ENCODE data around the gene DNAH3. TPM values are rescaled to one million over a fixed set of nuclear protein-coding genes. Genes with fewer than 3 reads are reported as not detected.

Gene DNAH3
- total and polyA plus RNA-seq, 2 of the 8 experiments (the other 6 are each of a cell fraction or from before 2014, with no cell fraction given), result 0.57 to 0.71 TPM

DNA sequence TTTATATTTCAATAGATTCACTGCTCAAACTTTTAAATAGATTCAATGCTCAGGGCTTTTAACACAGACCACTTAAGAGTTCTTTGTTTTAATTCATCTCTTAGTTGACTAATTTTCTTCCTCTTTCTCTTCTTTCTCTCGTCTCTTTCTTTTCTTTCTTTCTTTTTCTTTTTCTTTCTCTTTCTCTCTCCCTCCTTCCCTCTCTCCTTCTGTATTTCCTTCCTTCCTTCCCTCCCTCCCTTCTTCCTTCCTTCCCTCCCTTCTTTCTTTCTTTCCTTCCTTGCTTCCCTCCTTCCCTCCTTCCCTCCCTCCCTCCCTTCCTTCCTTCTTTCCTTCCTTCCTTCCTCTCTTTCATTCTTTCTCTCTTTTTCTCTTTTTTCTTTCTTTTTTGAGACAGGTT is 145.6 kb downstream of the DNAH3 start:
- no CpG with 5 or more reads among the region's 1 CpG for WGBS, 2 experiments (ENCODE audit: extremely low coverage in 1 of 2, insufficient coverage in 1 of 2, insufficient read length in 1 of 2, insufficient replicate concordance in 2 of 2, low coverage in 1 of 2, low lambda C conversion rate in 2 of 2, missing lambda C conversion rate in 1 of 2)
- Histone ChIP-seq H3K4me3 (ENCODE audit: extremely low read depth in 1 of 4, insufficient read depth in 2 of 4, low read depth in 3 of 4, low read length in 4 of 4) (no peak overlapping the region), H2AFZ (ENCODE audit: low read length) (no peak overlapping the region), H3K56ac (replicated peaks; ENCODE audit: insufficient read length, low read depth, low read length) (no peak overlapping the region), H4K5ac (ENCODE audit: insufficient read length, low read depth, low read length) (no peak overlapping the region), H2BK15ac (ENCODE audit: low read length) (no peak overlapping the region), H3K36me3 (ENCODE audit: control insufficient read depth in 2 of 4, insufficient read depth in 4 of 4, low read length in 3 of 4) (no peaks in the 10 kb centered on the region), H4K8ac (ENCODE audit: extremely low read depth, insufficient read depth, low read length) (no peak overlapping the region), H2BK5ac (ENCODE audit: low read depth, low read length) (no peak overlapping the region), H3K27me3 (replicated peaks in 1 of 4; ENCODE audit: control insufficient read depth in 3 of 4, extremely low read depth in 1 of 4, insufficient read depth in 3 of 4, low read length in 3 of 4) (no peaks in the 10 kb centered on the region), H2BK12ac (ENCODE audit: low read depth, low read length) (no peak overlapping the region), H3K4ac (replicated peaks; ENCODE audit: insufficient read length, low read depth, low read length) (no peak overlapping the region), H2AK5ac (ENCODE audit: low read depth, low read length) (no peak overlapping the region), H3K79me2 (ENCODE audit: control insufficient read depth in 1 of 2, insufficient read depth in 2 of 2, low read length in 2 of 2) (no peaks in the 10 kb centered on the region), H3K14ac (ENCODE audit: insufficient read length) (no peak overlapping the region), H4K91ac (replicated peaks; ENCODE audit: insufficient read length, low read length) (no peak overlapping the region), H3K9ac (replicated peaks in 1 of 4; ENCODE audit: extremely low read depth in 1 of 4, low read depth in 3 of 4, low read length in 3 of 4) (no peak overlapping the region), H3K79me1 (ENCODE audit: low read depth, low read length) (no peaks in the 10 kb centered on the region), H3K23me2 (ENCODE audit: low read depth, low read length) (no peaks in the 10 kb centered on the region), H2BK120ac (replicated peaks; ENCODE audit: low read depth, low read length) (no peak overlapping the region), H3K4me1 (replicated peaks in 1 of 4; ENCODE audit: control insufficient read depth in 3 of 4, insufficient read depth in 4 of 4, low read length in 3 of 4) (no peaks in the 10 kb centered on the region), H4K20me1 (replicated peaks in 1 of 2; ENCODE audit: control insufficient read depth in 1 of 2, insufficient read depth in 2 of 2, low read length in 2 of 2) (no peaks in the 10 kb centered on the region), H3K9me3 (ENCODE audit: insufficient read depth in 2 of 2, low read depth in 1 of 2, low read length in 1 of 2) (no peaks in the 10 kb centered on the region), H3K18ac (ENCODE audit: extremely low read depth, low read length) (no peak overlapping the region), H2BK20ac (ENCODE audit: low read length) (no peak overlapping the region), H3K4me2 (ENCODE audit: insufficient read depth in 1 of 2, low read depth in 2 of 2, low read length in 2 of 2) (no peak overlapping the region), H3K23ac (ENCODE audit: insufficient read length) (no peak overlapping the region), H3K27ac (ENCODE audit: low read depth, low read length) (no peak overlapping the region)
- no peak for FAIRE-seq
- CTCF ChIA-PET (ENCODE audit: partially characterized antibody), result interaction anchor here (0.6 to 1.3 kb wide), 2 partner anchors 9 to 44 kb away, joined by 3 to 4 read pairs; no protein-coding TSS in a partner anchor
- no peak for DNase-seq (ENCODE audit: low read depth in 1 of 2, low spot score in 2 of 2)
- POLR2A ChIA-PET (ENCODE audit: partially characterized antibody), result no interaction called here
- TF ChIP-seq ASH2L (IDR thresholded peaks at IDR 0.05; ENCODE audit: low read length) (no peak), JUN (IDR thresholded peaks at IDR 0.05; ENCODE audit: low read depth, low read length) (no peak)

All from H1 (cell line).